ENCODE results near the gene NAV3. TPM values are rescaled to one million over a fixed set of nuclear protein-coding genes. Genes with fewer than 3 reads are reported as not detected.

NAV3 gene
- total RNA-seq, 2 experiments from 2014 or later, result not detected

GRCh38 chr12:77974645-77975044, 144.0 kb downstream of the NAV3 start:
- CTCF ChIA-PET, result no interaction called here
- H3K4me1 Mint-ChIP-seq (ENCODE audit: low read depth), result no peaks in the 10 kb centered on the region
- POLR2A ChIA-PET, result no interaction called here

DNA sequence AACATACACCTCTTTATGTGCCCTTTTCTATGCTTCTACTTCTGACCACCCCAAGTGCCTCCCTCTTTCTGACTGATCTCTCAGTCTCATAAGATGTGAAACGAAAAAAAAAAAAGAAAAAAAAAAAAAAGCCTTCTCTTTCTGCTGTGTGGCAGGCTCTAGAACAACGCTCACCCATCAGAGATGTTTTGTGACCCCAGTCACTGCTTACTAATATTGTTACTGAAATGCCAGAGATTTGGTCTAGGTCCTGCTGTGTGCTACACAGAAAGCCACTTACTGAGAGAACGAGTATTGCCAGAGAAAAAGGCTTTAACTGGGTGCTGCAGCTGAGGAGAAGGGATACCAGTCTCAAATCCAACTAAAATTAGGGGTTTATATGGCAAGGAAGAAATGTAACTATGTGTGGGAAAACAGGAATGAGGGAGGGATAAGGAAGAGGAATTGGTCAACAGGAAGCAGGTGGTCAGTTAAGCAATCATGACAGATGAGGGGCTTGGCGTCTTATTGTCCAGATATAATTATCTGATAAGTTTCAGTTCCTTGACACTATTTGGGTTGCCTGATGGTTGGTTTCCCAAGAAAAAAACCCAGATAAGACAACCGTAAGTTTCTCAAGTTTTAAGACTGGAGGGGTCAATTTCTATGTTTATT, 149.0 kb downstream of the NAV3 start:
- Mint-ChIP-seq H3K4me3 (no peak overlapping the region), H3K27ac (no peak overlapping the region), H3K36me3 (ENCODE audit: low read depth) (no peaks in the 10 kb centered on the region), H3K4me1 (ENCODE audit: low read depth) (no peaks in the 10 kb centered on the region), H3K9me3 (peaks cover 4% of the 10 kb centered on the region), H3K27me3 (no peaks in the 10 kb centered on the region)
- POLR2A ChIA-PET, result no interaction called here
- TF ChIP-seq CTCF (IDR thresholded peaks at IDR 0.05), result no peak
- DNase-seq, result no peak
- intact Hi-C loops (cut with micrococcal nuclease), result no loop called here
- ATAC-seq, result no peak
- CTCF ChIA-PET, result no interaction called here

More at GRCh38 chr12:77974645-77975044, 144.0 kb downstream of the NAV3 start:
- H3K27me3 Mint-ChIP-seq, result no peaks in the 10 kb centered on the region
- no peak for ATAC-seq
- H3K9me3 Mint-ChIP-seq, result peaks cover 4% of the 10 kb centered on the region
- H3K36me3 Mint-ChIP-seq (ENCODE audit: low read depth), result no peaks in the 10 kb centered on the region
- no peak overlapping the region for H3K4me3 Mint-ChIP-seq
- intact Hi-C loops (cut with micrococcal nuclease), result no loop called here
- no peak overlapping the region for H3K27ac Mint-ChIP-seq
- no peak for DNase-seq
- no peak for TF ChIP-seq CTCF (IDR thresholded peaks at IDR 0.05)

DNA sequence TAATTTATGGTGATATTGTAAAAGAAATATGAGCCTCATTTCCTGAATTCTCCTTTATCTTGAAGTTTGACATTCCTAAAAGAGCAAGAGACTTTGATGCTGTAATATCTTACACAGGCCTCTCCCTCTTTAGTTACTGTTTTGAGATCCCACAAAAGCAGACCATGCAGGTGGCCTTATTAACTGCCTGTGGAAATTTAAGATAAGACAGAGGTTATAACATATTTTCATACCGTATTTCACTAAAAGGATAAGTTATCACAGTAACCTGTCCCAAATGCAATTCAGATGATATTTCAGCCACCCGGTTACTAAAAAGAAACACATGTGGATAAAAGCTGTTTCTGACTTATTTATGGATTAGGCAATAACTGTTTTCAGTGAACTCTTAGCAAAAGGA, 150.1 kb downstream of the NAV3 start:
- intact Hi-C loops (cut with micrococcal nuclease), result no loop called here
- TF ChIP-seq CTCF (IDR thresholded peaks at IDR 0.05), result no peak
- Mint-ChIP-seq H3K36me3 (ENCODE audit: low read depth) (no peaks in the 10 kb centered on the region), H3K4me1 (ENCODE audit: low read depth) (no peaks in the 10 kb centered on the region), H3K4me3 (no peak overlapping the region), H3K9me3 (peaks cover 2% of the 10 kb centered on the region), H3K27me3 (no peaks in the 10 kb centered on the region), H3K27ac (no peak overlapping the region)
- ATAC-seq (no peak), DNase-seq (no peak)
- POLR2A ChIA-PET, result no interaction called here
- CTCF ChIA-PET, result no interaction called here

GRCh38 chr12:77983859-77984258, 153.2 kb downstream of the NAV3 start:
- Mint-ChIP-seq H3K27ac (no peak overlapping the region), H3K4me1 (ENCODE audit: low read depth) (no peaks in the 10 kb centered on the region), H3K27me3 (no peaks in the 10 kb centered on the region), H3K36me3 (ENCODE audit: low read depth) (no peaks in the 10 kb centered on the region), H3K4me3 (no peak overlapping the region), H3K9me3 (no peaks in the 10 kb centered on the region)
- CTCF ChIA-PET, result no interaction called here
- DNase-seq (no peak), ATAC-seq (no peak)
- intact Hi-C loops (cut with micrococcal nuclease), result no loop called here
- POLR2A ChIA-PET, result no interaction called here
- no peak for TF ChIP-seq CTCF (IDR thresholded peaks at IDR 0.05)

DNA sequence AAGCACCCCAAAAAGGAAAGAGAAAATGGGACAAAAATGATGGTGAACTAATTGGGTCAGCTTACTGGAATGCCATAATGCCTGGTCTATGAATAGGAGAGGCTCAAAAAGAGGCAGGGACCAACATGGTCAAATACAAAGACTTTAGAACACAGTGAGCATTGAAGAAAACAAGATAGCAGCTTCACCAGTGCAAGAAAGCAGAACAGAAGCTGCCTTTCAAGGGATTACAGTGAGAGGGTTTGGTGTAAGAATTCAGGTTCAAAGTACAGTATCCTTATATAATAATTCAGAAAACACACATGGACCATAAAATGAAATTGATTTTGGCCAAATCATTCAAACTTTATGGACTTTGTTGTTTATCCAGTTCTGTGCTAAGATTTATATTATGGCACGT, 162.1 kb downstream of the NAV3 start:
- no peak for TF ChIP-seq CTCF (IDR thresholded peaks at IDR 0.05)
- ChIA-PET POLR2A (no interaction called here), CTCF (no interaction called here)
- H3K4me1 Mint-ChIP-seq (ENCODE audit: low read depth), result no peaks in the 10 kb centered on the region
- ATAC-seq, result no peak
- intact Hi-C loops (cut with micrococcal nuclease), result no loop called here
- no peak overlapping the region for H3K4me3 Mint-ChIP-seq
- H3K36me3 Mint-ChIP-seq (ENCODE audit: low read depth), result no peaks in the 10 kb centered on the region
- H3K27ac Mint-ChIP-seq, result no peak overlapping the region
- DNase-seq, result no peak
- H3K9me3 Mint-ChIP-seq, result peaks cover 1% of the 10 kb centered on the region
- H3K27me3 Mint-ChIP-seq, result no peaks in the 10 kb centered on the region

Data from activated CD8-positive, alpha-beta T cell treated with anti-CD3 and anti-CD28 coated beads for 36 hours (primary cell).